Adipocyte (in vitro differentiated cells): ENCODE data around the gene SQOR.
"Not testable (repeated sequence)": the region's sequence is repeated elsewhere in the genome, so short reads cannot be mapped to it uniquely, and the experiment has no call there.

ENCODE experiments used
- DNase-seq: peaks from one replicate; pipeline ENCODE4 v3.0.0-alpha.2; 2015; ENCODE audit warnings: low read depth
- H3K27me3 ChIP-seq: replicated peaks from 2 replicates; pipeline ENCODE4 v1.7.0; 2013; ENCODE audit warnings: mild to moderate bottlenecking, low read length, moderate library complexity; ENCODE audit not compliant: control insufficient read depth, insufficient read depth
- H3K36me3 ChIP-seq: 2 replicates; pipeline ENCODE4 v1.7.0; 2013; ENCODE audit warnings: low read length, mild to moderate bottlenecking, moderate library complexity; ENCODE audit not compliant: control insufficient read depth, insufficient read depth, severe bottlenecking
- H3K4me1 ChIP-seq: 2 replicates; pipeline ENCODE4 v1.7.0; 2013; ENCODE audit warnings: mild to moderate bottlenecking, low read length, moderate library complexity; ENCODE audit not compliant: control insufficient read depth, insufficient read depth
- H3K4me3 ChIP-seq: 2 replicates; pipeline ENCODE4 v1.7.0; 2013; ENCODE audit warnings: mild to moderate bottlenecking, low read length, moderate library complexity
- H3K9ac ChIP-seq: 2 replicates; pipeline ENCODE4 v1.7.0; 2013; ENCODE audit warnings: mild to moderate bottlenecking, low read length, moderate library complexity
- H3K9me3 ChIP-seq: 2 replicates; pipeline ENCODE4 v1.7.0; 2013; ENCODE audit warnings: mild to moderate bottlenecking, low read length, moderate library complexity; ENCODE audit not compliant: control insufficient read depth

SQOR gene

DNA sequence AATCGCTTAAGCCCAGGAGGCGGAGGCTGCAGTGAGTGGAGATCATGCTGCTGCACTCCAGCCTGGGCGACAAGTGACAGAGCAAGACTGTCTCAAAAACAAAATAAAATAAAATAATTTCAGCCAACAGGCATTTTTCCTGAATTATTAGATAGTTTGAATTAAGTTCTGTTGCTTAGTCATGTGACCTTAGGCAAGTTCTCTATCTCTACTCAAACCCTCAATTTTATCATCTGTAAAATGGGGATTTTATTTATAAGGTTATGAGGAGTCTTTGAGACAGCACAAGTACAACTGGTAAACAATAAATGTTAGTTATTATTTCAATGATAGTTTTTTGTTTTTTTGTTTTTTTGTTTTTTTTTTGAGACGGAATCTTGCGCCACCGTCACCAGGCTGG lies 13.0 kb downstream of the SQOR start:
- DNase-seq: no peak
- Histone ChIP-seq H3K27me3 (no peaks in the 10 kb centered on the region), H3K9ac (no peak overlapping the region)

DNA sequence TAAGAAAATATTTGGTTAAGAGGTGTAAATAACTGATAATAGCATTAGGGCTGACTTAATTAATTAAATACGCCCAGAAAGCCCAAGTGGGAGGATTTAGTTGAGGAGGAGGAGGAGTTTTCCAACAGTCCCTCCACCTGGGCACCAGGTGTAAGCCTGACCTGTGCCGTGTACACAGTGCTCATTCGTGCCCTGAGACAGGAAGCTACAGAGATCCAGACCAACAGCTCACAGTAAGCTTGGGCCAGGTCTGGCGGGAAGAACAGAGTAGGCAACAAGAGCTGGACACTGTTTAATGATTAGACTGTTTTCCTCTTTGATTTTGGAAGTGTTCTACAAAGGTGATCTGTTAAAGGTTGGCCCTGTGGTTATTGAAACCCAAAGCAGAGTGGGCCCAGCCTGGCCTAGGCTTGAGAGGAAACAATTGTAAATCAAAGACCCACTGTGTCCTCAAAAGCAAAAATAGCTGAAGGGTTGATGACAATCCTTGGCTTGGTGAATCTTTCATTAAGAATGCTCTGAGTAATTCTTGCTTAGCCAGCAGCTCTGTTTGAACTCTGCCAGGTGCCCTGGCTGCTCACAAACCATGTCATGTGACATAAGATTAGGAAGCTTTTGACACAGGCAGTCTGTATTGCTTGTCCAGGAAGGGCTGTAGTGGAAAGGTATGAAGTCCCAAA lies 13.8 kb downstream of the SQOR start:
- Histone ChIP-seq H3K9me3 (no peaks in the 10 kb centered on the region), H3K4me3 (no peak overlapping the region), H3K4me1 (peaks cover 55% of the 10 kb centered on the region), H3K9ac (no peak overlapping the region), H3K27me3 (no peaks in the 10 kb centered on the region), H3K36me3 (no peaks in the 10 kb centered on the region)
- peak; percentile 44 for DNase-seq

More for the DNA sequence above, 13.0 kb downstream of the SQOR start:
- Histone ChIP-seq H3K9me3 (no peaks in the 10 kb centered on the region), H3K4me1 (peaks cover 54% of the 10 kb centered on the region), H3K36me3 (no peaks in the 10 kb centered on the region), H3K4me3 (no peak overlapping the region)

DNA sequence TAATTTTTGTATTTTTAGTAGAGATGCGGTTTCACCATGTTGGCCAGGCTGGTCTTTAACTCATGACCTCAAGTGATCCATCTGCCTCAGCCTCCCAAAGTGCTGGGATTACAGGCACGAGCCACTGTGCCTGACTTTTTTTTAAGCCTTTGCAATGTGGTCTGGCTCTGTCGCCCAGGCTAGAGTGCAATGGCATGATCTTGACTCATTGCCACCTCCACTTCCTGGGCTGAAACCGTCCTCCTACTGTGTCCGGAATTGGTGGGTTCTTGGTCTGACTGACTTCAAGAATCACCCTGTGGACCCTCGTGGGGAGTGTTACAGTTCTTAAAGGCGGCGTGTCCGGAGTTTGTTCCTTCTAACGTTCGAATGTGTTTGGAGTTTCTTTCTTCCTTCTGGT lies 15.2 kb downstream of the SQOR start:
- H3K4me3 ChIP-seq, DNase-seq, H3K9me3 ChIP-seq, H3K36me3 ChIP-seq, H3K9ac ChIP-seq, H3K27me3 ChIP-seq: not testable (repeated sequence)
- peaks cover 57% of the 10 kb centered on the region for H3K4me1 ChIP-seq

DNA sequence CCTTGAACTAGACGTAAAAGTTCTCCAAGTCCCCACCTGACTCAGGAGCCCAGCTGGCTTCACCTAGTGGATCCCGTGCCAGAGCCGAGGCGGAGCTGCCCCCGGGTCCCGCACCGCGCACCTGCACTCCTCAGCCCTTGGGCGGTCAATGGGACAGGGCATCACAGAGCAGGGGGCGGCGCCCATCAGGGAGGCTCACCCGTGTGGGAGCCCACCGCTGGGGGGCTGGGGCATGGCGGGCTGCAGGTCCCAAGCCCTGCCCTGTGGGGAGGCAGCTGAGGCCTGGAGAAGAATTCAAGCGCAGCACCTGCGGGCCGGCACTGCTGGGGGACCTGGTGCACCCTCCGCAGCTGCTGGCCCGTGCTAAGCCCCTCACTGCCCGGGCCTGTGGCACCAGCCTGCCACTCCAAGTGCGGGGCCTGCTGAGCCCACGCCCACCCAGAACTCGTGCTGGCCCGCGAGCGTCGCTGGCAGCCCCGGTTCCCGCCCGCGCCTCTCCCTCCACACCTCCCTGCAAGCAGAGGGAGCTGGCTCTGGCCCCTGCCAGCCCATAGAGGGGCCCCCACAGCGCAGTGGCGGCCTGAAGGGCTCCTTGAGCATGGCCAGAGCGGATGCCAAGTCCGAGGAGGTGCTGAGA lies 16.2 kb downstream of the SQOR start:
- Histone ChIP-seq H3K4me3 (no peak overlapping the region), H3K27me3 (no peaks in the 10 kb centered on the region), H3K4me1 (peaks cover 47% of the 10 kb centered on the region), H3K9ac (no peak overlapping the region), H3K9me3 (no peaks in the 10 kb centered on the region), H3K36me3 (no peaks in the 10 kb centered on the region)
- no peak for DNase-seq

DNA sequence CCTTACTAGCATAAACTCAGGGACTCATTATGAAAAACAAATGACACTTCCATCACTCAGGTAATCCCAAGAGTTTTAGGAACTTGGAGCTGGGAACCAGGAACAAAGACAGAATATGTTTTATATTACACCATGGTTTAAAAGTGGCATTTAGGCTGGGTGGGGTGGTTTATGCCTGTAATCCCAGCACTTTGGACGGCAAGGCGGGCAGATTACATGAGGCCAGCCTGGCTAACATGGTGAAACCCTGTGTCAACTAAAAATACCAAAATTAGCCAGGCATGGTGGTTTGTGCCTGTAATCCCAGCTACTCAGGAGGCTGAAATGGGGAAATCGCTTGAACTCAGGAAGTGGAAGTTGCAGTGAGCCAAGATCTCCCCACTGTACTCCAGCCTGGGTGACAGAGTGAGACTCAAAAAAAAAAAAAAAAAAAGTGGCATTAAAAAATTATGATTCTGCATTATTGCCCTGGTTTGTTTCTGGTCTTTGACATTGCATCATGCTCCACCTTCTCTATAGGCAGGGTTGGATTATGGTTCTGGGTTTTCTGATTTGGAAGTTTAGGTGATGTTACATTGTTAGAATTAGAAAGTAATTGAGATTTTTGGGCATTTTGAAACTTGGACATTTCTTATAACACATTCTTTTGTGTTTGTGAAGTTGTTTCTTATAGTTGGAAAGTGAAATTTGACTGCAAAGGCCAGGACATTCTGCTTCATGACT lies 19.0 kb downstream of the SQOR start:
- H3K9me3 ChIP-seq: no peaks in the 10 kb centered on the region
- peaks cover 29% of the 10 kb centered on the region for H3K4me1 ChIP-seq
- no peak overlapping the region for H3K4me3 ChIP-seq
- H3K36me3 ChIP-seq: no peaks in the 10 kb centered on the region
- no peak for DNase-seq
- H3K9ac ChIP-seq: peak overlapping the region; percentile 42
- no peaks in the 10 kb centered on the region for H3K27me3 ChIP-seq

DNA sequence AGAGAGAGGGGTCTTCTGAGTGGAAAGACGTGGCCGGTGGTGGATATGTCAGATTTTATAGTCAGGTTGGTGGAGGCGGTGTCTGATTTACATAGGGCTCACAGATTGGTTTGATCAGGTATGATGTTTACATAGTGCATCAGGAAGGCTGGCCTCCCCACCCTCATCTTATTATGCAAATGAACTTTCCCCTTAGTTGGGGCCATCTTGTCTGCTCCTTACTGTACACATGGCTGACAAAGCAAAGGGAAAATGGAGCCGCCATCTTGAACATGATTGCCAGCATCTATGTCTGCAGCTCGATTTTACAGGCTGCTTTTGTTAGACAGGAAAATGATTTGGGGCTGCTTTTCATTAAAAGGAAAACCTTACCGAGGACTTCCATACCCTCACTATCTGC lies 19.9 kb downstream of the SQOR start:
- Histone ChIP-seq H3K4me3 (no peak overlapping the region), H3K36me3 (peaks cover 7% of the 10 kb centered on the region), H3K27me3 (no peaks in the 10 kb centered on the region), H3K9me3 (no peaks in the 10 kb centered on the region), H3K9ac (peak overlapping the region; percentile 42), H3K4me1 (peaks cover 24% of the 10 kb centered on the region)
- DNase-seq: no peak

DNA sequence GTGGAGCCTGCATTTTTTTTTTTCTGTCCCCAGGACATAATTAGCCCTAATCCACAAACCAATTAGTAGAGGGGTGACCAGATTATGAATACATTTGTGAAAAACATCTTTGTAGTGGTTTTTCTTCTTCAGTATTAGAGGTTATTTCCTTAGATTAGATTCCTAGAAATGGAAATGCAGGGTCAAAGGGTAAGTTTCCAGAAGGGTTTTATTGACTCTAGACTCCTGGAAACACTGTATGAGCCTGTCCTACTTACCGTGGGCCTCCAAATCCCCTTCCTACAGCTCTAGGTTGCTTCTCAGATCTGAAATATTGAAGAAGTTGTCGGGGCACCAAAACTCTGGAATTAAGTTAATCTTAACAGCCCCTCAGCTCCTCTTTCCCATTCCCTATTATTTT lies 22.4 kb downstream of the SQOR start:
- Histone ChIP-seq H3K4me1 (peaks cover 38% of the 10 kb centered on the region), H3K9ac (no peak overlapping the region), H3K4me3 (no peak overlapping the region), H3K27me3 (no peaks in the 10 kb centered on the region), H3K36me3 (peaks cover 16% of the 10 kb centered on the region), H3K9me3 (no peaks in the 10 kb centered on the region)
- DNase-seq: no peak

DNA sequence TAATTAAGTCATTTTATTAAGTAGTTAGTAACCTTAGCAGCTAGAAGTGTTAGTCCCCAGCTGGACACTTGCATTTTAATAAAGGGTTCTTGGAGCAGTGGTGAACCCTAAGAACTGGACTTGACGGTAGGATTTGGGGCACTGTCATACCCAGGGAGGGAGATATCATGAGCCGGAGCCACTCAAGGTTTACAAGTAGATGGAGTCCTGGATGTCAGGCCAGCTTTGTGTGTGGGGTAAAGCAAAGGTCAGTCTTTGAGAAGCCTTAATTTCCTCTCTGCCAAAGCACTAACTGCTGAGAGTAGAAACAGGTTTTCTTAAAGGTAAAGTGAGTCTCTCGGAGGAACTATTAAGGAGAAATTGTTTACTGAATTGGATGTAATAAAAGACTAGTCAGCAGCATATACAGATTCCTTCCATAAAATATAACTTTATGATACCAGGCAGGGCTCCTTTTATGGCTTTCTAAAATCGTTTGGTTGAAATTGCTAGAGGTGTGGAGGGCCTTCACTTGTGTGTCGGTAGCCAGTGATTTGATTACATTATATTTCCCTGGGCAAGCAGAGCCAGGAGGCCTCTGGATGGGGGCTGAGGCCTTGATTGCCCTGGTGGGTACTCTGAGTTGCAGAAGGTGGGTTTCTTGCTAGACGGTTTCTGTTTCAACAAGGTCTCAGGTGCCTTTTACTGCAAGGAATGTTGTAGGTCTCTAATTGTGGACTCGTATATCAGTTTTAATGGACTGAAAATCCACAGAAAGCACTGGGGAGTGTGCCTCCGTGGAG lies 23.1 kb downstream of the SQOR start:
- H3K4me3 ChIP-seq: no peak overlapping the region
- peaks cover 23% of the 10 kb centered on the region for H3K36me3 ChIP-seq
- peaks cover 38% of the 10 kb centered on the region for H3K4me1 ChIP-seq
- H3K27me3 ChIP-seq: no peaks in the 10 kb centered on the region
- no peaks in the 10 kb centered on the region for H3K9me3 ChIP-seq
- DNase-seq: no peak
- no peak overlapping the region for H3K9ac ChIP-seq

DNA sequence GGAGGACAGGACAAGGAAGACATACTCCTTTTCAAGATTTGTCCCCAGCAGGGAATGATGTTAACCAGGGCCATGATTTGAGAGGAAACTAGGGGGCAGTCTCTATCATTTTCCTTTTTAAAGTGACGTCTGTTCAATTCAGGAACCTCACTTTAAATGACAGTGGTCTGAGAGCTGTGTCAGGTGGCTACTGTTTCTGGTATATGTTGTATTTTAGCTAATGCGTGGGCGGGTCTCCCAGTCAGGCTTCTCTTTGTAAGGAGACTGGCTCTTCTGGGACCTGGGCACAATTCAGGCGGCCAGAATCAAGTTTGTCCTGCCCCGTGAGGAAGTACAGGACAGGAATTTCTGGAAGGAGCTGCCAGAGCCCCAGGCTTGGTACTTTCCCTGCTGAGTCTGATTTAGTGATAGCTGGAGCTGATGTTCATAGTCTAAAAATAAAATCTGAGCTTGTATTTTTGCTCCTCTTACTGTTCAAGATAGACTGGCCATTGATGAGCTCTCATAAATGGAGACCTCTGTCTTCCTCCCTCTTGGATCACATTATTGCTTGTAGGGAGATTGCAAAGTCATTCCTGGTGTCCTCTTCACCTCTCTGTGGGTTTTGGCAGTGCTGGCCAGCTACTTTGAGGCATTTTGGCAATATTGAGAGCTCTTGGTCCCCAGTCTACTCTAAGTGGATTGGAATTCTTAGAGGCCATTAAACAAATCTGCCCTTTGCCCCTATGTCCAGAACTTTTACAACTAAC lies 25.6 kb downstream of the SQOR start:
- DNase-seq: peak; percentile 34
- Histone ChIP-seq H3K9me3 (no peaks in the 10 kb centered on the region), H3K4me1 (peaks cover 34% of the 10 kb centered on the region), H3K4me3 (no peak overlapping the region), H3K36me3 (peaks cover 33% of the 10 kb centered on the region), H3K27me3 (no peaks in the 10 kb centered on the region), H3K9ac (peak overlapping the region; percentile 13)

DNA sequence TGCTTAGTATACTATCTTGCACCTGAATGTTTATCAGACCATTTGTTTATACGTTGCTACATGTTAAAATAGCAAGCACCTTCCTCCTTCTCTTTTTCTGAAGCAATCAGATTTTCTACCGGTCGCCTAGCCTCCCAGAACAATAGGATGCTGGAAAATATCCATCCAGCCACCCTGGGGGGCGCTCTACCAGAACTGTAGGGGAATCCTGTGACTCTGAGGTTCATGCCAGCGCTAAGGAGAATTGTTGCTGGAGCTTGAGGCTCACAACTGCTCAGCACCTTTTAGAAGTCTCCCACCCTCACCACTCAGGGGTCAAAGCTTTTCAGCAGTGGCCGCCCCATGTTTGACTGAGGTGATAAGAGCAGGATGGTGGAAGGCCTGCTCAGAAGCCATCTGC lies 27.5 kb downstream of the SQOR start:
- no peak for DNase-seq
- H3K36me3 ChIP-seq: peaks cover 35% of the 10 kb centered on the region
- H3K27me3 ChIP-seq: no peaks in the 10 kb centered on the region
- no peak overlapping the region for H3K4me3 ChIP-seq
- H3K9ac ChIP-seq: no peak overlapping the region
- H3K9me3 ChIP-seq: no peaks in the 10 kb centered on the region
- peaks cover 38% of the 10 kb centered on the region for H3K4me1 ChIP-seq
